Upper lobe of right lung (tissue), 1 donor: ENCODE data around the gene SCEL. TPM values are rescaled to one million over a fixed set of nuclear protein-coding genes. Genes with fewer than 3 reads are reported as not detected.

Experiments
- ATAC-seq: fragments of 200-7000 bp; cut with Tn5 transposase; one replicate; pipeline ENCODE4 v1.9.1; 2020; ENCODE audit warnings: mild to moderate bottlenecking, moderate library complexity
- DNase-seq: peaks from one replicate; pipeline ENCODE4 v3.0.0-alpha.2; 2020
- H3K27ac ChIP-seq: fragments of 200-600 bp; one replicate; pipeline ENCODE4 v1.8.0; 2022
- H3K27me3 ChIP-seq: fragments of 200-600 bp; one replicate; pipeline ENCODE4 v1.8.0; 2022; ENCODE audit warnings: mild to moderate bottlenecking
- H3K36me3 ChIP-seq: fragments of 200-600 bp; one replicate; pipeline ENCODE4 v1.8.0; 2022
- H3K4me1 ChIP-seq: fragments of 200-600 bp; one replicate; pipeline ENCODE4 v1.8.0; 2022
- H3K4me3 ChIP-seq: fragments of 200-600 bp; one replicate; pipeline ENCODE4 v1.8.0; 2022; ENCODE audit warnings: mild to moderate bottlenecking
- H3K9me3 ChIP-seq: fragments of 200-600 bp; one replicate; pipeline ENCODE4 v1.8.0; 2022
- intact Hi-C: fragments of 100-400 bp; cut with DNase I; formaldehyde crosslinking; loops from one replicate; pipeline ENCODE4 v1.11.0; 2022
- total RNA-seq: library from RNA; stranded (reverse); fragmentation: NEBNext Ultra II Directional; extraction: Animal tissue kit (Norgen Biotek cat#: 25700); gene quantifications from one replicate; pipeline ENCODE4 v1.2.1, GENCODE V29; 2021
- TF ChIP-seq, protein P1 (sequence below): fragments of 200-600 bp; IDR thresholded peaks from one replicate; pipeline ENCODE4 v1.8.0; 2022; ENCODE audit warnings: antibody characterized with exemption
- donor health status: DM: no; HTN: yes; CAD: no; lungs with severe emphysema.

The SCEL gene
- total RNA-seq, 1 donor from 2014 or later: 109 TPM

DNA sequence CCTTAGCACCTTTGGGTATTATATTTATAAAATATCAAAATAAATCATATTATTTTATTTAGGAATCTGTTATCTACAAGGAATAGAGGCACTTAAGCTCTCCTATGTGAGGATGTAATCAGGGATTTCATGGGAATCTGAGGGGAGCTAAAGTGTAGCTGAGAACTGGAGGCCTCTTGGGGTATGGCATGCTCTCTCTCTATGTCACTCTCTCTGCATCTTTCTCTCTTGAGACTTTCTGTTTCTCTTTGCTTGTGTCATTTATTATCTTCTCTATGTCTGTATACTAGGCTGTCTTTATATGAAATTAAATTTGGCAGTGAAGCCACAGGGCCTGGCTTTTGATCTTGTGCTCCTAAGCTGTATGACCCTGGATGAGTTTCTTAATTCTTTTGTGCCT lies 37.7 kb upstream of the SCEL start:
- ATAC-seq: no peak
- H3K4me3 ChIP-seq: no peak overlapping the region
- intact Hi-C loops: no loop called here

DNA sequence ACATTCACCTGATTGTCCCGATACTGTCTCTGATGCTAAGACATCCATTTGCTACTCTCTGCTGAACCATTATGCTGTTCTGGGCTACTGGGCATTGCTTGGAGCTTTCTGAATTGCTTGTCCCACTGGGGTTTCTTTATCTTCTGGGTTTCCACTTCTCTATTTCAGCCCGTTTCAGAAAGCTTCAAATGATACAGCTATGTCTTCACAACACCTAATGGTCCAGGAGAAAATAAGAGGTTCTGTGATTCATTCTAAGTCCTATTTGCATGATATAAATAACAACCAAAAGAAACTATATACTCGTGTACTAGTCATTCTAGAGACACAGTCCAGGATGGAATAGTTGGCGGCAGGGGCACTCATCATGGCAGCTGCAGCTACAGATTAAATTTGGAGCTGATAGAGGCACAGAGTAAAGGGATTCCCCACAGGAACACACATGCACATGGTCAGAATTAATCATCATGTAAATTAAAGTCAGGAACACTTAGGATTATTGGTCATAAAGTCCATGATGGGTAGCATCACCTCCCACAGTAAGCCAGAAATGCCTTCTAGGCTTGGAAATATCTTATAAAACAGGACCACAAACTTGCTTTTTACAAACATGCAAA lies 33.3 kb upstream of the SCEL start:
- no peaks in the 10 kb centered on the region for H3K9me3 ChIP-seq
- H3K36me3 ChIP-seq: no peaks in the 10 kb centered on the region
- intact Hi-C loops: no loop called here
- no peak overlapping the region for H3K27ac ChIP-seq
- H3K4me1 ChIP-seq: no peaks in the 10 kb centered on the region
- H3K27me3 ChIP-seq: no peaks in the 10 kb centered on the region
- ATAC-seq (no peak), DNase-seq (no peak)
- TF ChIP-seq, protein P1, sequence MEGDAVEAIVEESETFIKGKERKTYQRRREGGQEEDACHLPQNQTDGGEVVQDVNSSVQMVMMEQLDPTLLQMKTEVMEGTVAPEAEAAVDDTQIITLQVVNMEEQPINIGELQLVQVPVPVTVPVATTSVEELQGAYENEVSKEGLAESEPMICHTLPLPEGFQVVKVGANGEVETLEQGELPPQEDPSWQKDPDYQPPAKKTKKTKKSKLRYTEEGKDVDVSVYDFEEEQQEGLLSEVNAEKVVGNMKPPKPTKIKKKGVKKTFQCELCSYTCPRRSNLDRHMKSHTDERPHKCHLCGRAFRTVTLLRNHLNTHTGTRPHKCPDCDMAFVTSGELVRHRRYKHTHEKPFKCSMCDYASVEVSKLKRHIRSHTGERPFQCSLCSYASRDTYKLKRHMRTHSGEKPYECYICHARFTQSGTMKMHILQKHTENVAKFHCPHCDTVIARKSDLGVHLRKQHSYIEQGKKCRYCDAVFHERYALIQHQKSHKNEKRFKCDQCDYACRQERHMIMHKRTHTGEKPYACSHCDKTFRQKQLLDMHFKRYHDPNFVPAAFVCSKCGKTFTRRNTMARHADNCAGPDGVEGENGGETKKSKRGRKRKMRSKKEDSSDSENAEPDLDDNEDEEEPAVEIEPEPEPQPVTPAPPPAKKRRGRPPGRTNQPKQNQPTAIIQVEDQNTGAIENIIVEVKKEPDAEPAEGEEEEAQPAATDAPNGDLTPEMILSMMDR: no peak
- H3K4me3 ChIP-seq: no peak overlapping the region

More for the DNA sequence above, 37.7 kb upstream of the SCEL start:
- no peaks in the 10 kb centered on the region for H3K27me3 ChIP-seq
- no peak overlapping the region for H3K27ac ChIP-seq
- no peaks in the 10 kb centered on the region for H3K4me1 ChIP-seq
- TF ChIP-seq, protein P1: no peak
- no peaks in the 10 kb centered on the region for H3K36me3 ChIP-seq
- H3K9me3 ChIP-seq: no peaks in the 10 kb centered on the region
- no peak for DNase-seq

DNA sequence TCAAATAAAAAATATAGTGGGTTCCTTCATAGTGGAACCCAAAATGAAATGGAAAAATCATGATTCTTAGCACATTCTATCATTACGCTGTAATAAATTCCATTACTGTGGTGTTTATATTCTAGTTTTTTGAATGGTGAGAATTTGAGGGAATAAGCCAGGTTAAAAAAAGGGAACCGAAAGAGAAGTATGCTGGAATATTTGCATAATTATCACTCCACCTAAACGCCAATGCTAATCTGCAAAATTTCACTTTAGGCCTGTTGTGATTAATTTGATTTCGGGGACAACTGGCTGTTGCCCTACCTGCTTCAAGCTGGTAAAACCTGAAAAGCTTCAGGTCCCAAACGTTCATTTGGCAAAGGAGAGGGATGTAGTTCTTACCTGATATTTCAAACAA lies 32.1 kb upstream of the SCEL start:
- Histone ChIP-seq H3K4me3 (no peak overlapping the region), H3K27me3 (no peaks in the 10 kb centered on the region), H3K36me3 (no peaks in the 10 kb centered on the region), H3K27ac (no peak overlapping the region), H3K4me1 (peaks cover under 1% of the 10 kb centered on the region), H3K9me3 (no peaks in the 10 kb centered on the region)
- intact Hi-C loops: no loop called here
- TF ChIP-seq, protein P1: no peak
- ATAC-seq (no peak), DNase-seq (no peak)

DNA sequence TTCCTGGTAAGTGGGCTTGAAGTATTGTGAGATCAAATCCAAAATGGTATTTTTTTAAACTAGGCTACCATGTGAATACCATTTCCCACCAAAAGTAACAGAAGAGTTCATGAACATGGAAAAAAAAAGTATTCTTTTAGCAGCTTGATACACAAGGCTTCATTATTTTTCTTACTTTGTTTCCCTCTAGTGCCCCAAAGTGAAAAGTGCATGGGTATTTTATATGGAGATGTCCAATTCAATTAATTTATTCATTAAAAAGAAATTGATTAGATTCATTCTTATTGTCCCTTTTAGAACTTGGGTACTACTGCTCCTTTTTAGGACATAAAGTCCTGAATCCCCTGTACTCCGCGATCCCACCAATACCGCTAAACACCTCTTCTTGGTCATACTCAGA lies 28.6 kb upstream of the SCEL start:
- Histone ChIP-seq H3K4me3 (no peak overlapping the region), H3K27me3 (no peaks in the 10 kb centered on the region), H3K9me3 (no peaks in the 10 kb centered on the region), H3K36me3 (no peaks in the 10 kb centered on the region), H3K27ac (no peak overlapping the region), H3K4me1 (peaks cover 10% of the 10 kb centered on the region)
- no peak for ATAC-seq
- TF ChIP-seq, protein P1: peak; percentile 44
- intact Hi-C loops: no loop called here
- no peak for DNase-seq

DNA sequence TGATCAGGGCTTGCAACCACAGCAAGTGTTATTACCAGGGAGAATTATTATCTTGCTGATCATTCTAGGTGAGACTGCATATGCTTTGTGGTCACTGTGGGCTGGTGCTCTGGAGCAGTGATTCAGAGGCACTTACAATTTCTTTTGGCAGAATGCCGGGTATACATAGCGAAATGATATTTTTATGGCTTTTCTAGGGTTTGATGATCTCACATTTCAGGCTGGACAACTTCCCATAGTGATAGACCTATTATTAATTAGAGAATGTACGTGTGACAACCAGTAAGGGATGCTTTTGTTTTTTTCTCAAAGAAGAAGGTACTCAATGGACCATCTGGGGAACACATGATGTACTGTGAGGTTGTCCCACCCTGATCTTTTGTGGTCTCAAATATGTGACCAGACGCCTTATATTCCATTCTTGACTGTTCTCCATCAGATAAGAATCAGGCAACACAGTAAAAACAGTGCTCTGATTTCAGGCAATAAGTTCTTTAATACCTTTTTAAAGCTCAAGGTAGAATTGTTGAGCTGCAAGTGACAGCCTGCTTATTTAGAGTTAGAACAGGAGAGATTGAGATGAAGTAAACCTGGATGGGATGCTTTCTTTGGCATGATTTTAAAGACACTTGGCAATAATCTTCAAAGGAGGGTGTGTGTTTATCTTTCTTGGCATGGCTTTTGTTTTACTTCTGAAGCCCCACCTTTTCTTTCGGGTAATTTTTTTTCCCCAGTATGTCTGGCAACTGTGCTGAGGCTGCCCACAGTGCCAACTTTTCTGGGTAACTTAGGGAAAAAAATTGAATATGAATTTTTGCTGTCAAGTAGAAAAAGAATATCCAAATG lies 27.4 kb upstream of the SCEL start:
- DNase-seq (no peak), ATAC-seq (no peak)
- TF ChIP-seq, protein P1: no peak
- Histone ChIP-seq H3K4me3 (no peak overlapping the region), H3K4me1 (peaks cover 10% of the 10 kb centered on the region), H3K27me3 (no peaks in the 10 kb centered on the region), H3K9me3 (no peaks in the 10 kb centered on the region), H3K36me3 (no peaks in the 10 kb centered on the region), H3K27ac (no peak overlapping the region)
- intact Hi-C loops: no loop called here
